ENCODE measurements around the gene C10orf90.

The C10orf90 gene

GRCh38 chr10:126634347-126634746, 36.1 kb downstream of the C10orf90 start:
- DNase-seq, result no peak

GRCh38 chr10:126632705-126633104, 37.8 kb downstream of the C10orf90 start:
- DNase-seq, result no peak

GRCh38 chr10:126629925-126630624, 40.4 kb downstream of the C10orf90 start:
- DNase-seq, result no peak

GRCh38 chr10:126628746-126629145, 41.7 kb downstream of the C10orf90 start:
- DNase-seq, result no peak

- no peak for DNase-seq
Measured at GRCh38 chr10:126621846-126622245, 48.6 kb downstream of the C10orf90 start.

- DNase-seq, result no peak
Measured at GRCh38 chr10:126618466-126618865, 52.0 kb downstream of the C10orf90 start.

- DNase-seq, result no peak
Measured at GRCh38 chr10:126617733-126618132, 52.8 kb downstream of the C10orf90 start.

- DNase-seq, result no peak
Measured at GRCh38 chr10:126617208-126617607, 53.3 kb downstream of the C10orf90 start.

- no peak for DNase-seq
Measured at GRCh38 chr10:126616737-126617136, 53.8 kb downstream of the C10orf90 start.

- no peak for DNase-seq
Measured at GRCh38 chr10:126611303-126611702, 59.2 kb downstream of the C10orf90 start.

GRCh38 chr10:126609566-126609965, 60.9 kb downstream of the C10orf90 start:
- DNase-seq, result no peak

- no peak for DNase-seq
Measured at GRCh38 chr10:126599949-126600682, 70.4 kb downstream of the C10orf90 start.

GRCh38 chr10:126598009-126598408, 72.5 kb downstream of the C10orf90 start:
- no peak for DNase-seq

- no peak for DNase-seq
Measured at GRCh38 chr10:126597211-126597610, 73.3 kb downstream of the C10orf90 start.

GRCh38 chr10:126596472-126597016, 73.9 kb downstream of the C10orf90 start:
- no peak for DNase-seq

- DNase-seq, result no peak
Measured at GRCh38 chr10:126595160-126595559, 75.3 kb downstream of the C10orf90 start.

- no peak for DNase-seq
Measured at GRCh38 chr10:126593968-126594701, 76.4 kb downstream of the C10orf90 start.

- no peak for DNase-seq
Measured at GRCh38 chr10:126592901-126593300, 77.6 kb downstream of the C10orf90 start.

- no peak for DNase-seq
Measured at GRCh38 chr10:126588024-126588423, 82.5 kb downstream of the C10orf90 start.

GRCh38 chr10:126586878-126587277, 83.6 kb downstream of the C10orf90 start:
- DNase-seq, result no peak

- DNase-seq, result no peak
Measured at GRCh38 chr10:126586128-126586527, 84.4 kb downstream of the C10orf90 start.

GRCh38 chr10:126585249-126586017, 85.1 kb downstream of the C10orf90 start:
- DNase-seq, result no peak

GRCh38 chr10:126584836-126585235, 85.7 kb downstream of the C10orf90 start:
- DNase-seq, result no peak

Measured in NK-92 treated with Interleukin-12 subunit alpha and Interleukin-12 subunit beta, amount 100 ng/mL, for 24 hours (cell line).